Measurements from ENCODE around the gene ZMAT5.

ZMAT5 gene

GRCh38 chr22:29744902-29745301 lies 21.9 kb downstream of the ZMAT5 start:
- TF ChIP-seq EZH2phosphoT487 (IDR thresholded peaks at IDR 0.05; ENCODE audit: low read length) (no peak), EZH2 (optimal IDR thresholded peaks at IDR 0.05; ENCODE audit: low read depth, low read length) (no peak), CTCF (IDR thresholded peaks at IDR 0.05; ENCODE audit: low read length) (no peak)
- Histone ChIP-seq H3K9ac (ENCODE audit: low read length) (no peak overlapping the region), H3K27me3 (replicated peaks; ENCODE audit: insufficient read depth, low read length) (no peaks in the 10 kb centered on the region), H3K4me3 (ENCODE audit: low read length) (no peak overlapping the region), H3K27ac (ENCODE audit: low read length) (no peak overlapping the region), H2AFZ (ENCODE audit: low read length) (no peak overlapping the region), H3K4me1 (ENCODE audit: low read length) (peaks cover 17% of the 10 kb centered on the region), H3F3A (ENCODE audit: insufficient read depth, low read length) (0 out of 2 replicates have a peak, but pooled peaks cover 11% of the 10 kb centered on the region), H3K9me3 (replicated peaks; ENCODE audit: insufficient read depth, low read length) (no peaks in the 10 kb centered on the region), H3K4me2 (ENCODE audit: low read depth, low read length) (no peak overlapping the region), H3K79me2 (ENCODE audit: low read length) (no peaks in the 10 kb centered on the region), H4K20me1 (ENCODE audit: insufficient read depth, low read length) (no peaks in the 10 kb centered on the region), H3K9me2 (replicated peaks; ENCODE audit: insufficient read depth, low read length) (no peaks in the 10 kb centered on the region), H3K36me3 (replicated peaks; ENCODE audit: insufficient read depth, low read length) (no peaks in the 10 kb centered on the region)
- DNase-seq = no peak

GRCh38 chr22:29742326-29742725 lies 24.5 kb downstream of the ZMAT5 start:
- Histone ChIP-seq H3K9me3 (replicated peaks; ENCODE audit: insufficient read depth, low read length) (no peaks in the 10 kb centered on the region), H3F3A (ENCODE audit: insufficient read depth, low read length) (no peaks in the 10 kb centered on the region), H3K27ac (ENCODE audit: low read length) (no peak overlapping the region), H3K4me1 (ENCODE audit: low read length) (no peaks in the 10 kb centered on the region), H3K4me2 (ENCODE audit: low read depth, low read length) (no peak overlapping the region), H3K79me2 (ENCODE audit: low read length) (no peaks in the 10 kb centered on the region), H3K9ac (ENCODE audit: low read length) (no peak overlapping the region), H3K4me3 (ENCODE audit: low read length) (no peak overlapping the region), H4K20me1 (ENCODE audit: insufficient read depth, low read length) (no peaks in the 10 kb centered on the region), H2AFZ (ENCODE audit: low read length) (no peak overlapping the region), H3K9me2 (replicated peaks; ENCODE audit: insufficient read depth, low read length) (no peaks in the 10 kb centered on the region), H3K36me3 (replicated peaks; ENCODE audit: insufficient read depth, low read length) (no peaks in the 10 kb centered on the region), H3K27me3 (replicated peaks; ENCODE audit: insufficient read depth, low read length) (no peaks in the 10 kb centered on the region)
- TF ChIP-seq EZH2phosphoT487 (IDR thresholded peaks at IDR 0.05; ENCODE audit: low read length) = no peak
- DNase-seq = no peak

- no peak for TF ChIP-seq CTCF (IDR thresholded peaks at IDR 0.05; ENCODE audit: low read length)
- no peak for TF ChIP-seq EZH2phosphoT487 (IDR thresholded peaks at IDR 0.05; ENCODE audit: low read length)
- TF ChIP-seq EZH2 (optimal IDR thresholded peaks at IDR 0.05; ENCODE audit: low read depth, low read length) = no peak
- H3F3A ChIP-seq (ENCODE audit: insufficient read depth, low read length) = no peaks in the 10 kb centered on the region
- no peaks in the 10 kb centered on the region for H3K36me3 ChIP-seq (replicated peaks; ENCODE audit: insufficient read depth, low read length)
- H3K9me2 ChIP-seq (replicated peaks; ENCODE audit: insufficient read depth, low read length) = no peaks in the 10 kb centered on the region
- H3K4me2 ChIP-seq (ENCODE audit: low read depth, low read length) = no peak overlapping the region
- no peak overlapping the region for H3K9ac ChIP-seq (ENCODE audit: low read length)
- no peaks in the 10 kb centered on the region for H3K4me1 ChIP-seq (ENCODE audit: low read length)
- H3K27ac ChIP-seq (ENCODE audit: low read length) = no peak overlapping the region
- no peaks in the 10 kb centered on the region for H3K79me2 ChIP-seq (ENCODE audit: low read length)
- no peaks in the 10 kb centered on the region for H4K20me1 ChIP-seq (ENCODE audit: insufficient read depth, low read length)
- H3K4me3 ChIP-seq (ENCODE audit: low read length) = no peak overlapping the region
- no peaks in the 10 kb centered on the region for H3K27me3 ChIP-seq (replicated peaks; ENCODE audit: insufficient read depth, low read length)
- DNase-seq = no peak
- H2AFZ ChIP-seq (ENCODE audit: low read length) = no peak overlapping the region
- no peaks in the 10 kb centered on the region for H3K9me3 ChIP-seq (replicated peaks; ENCODE audit: insufficient read depth, low read length)
Observed at GRCh38 chr22:29741926-29742325, 24.9 kb downstream of the ZMAT5 start.

GRCh38 chr22:29740216-29740615 lies 26.6 kb downstream of the ZMAT5 start:
- TF ChIP-seq EZH2phosphoT487 (IDR thresholded peaks at IDR 0.05; ENCODE audit: low read length) (no peak), CTCF (IDR thresholded peaks at IDR 0.05; ENCODE audit: low read length) (no peak), EZH2 (optimal IDR thresholded peaks at IDR 0.05; ENCODE audit: low read depth, low read length) (no peak)
- no peaks in the 10 kb centered on the region for H3K9me3 ChIP-seq (replicated peaks; ENCODE audit: insufficient read depth, low read length)
- H3K27ac ChIP-seq (ENCODE audit: low read length) = no peak overlapping the region
- H3K9ac ChIP-seq (ENCODE audit: low read length) = no peak overlapping the region
- no peaks in the 10 kb centered on the region for H3K79me2 ChIP-seq (ENCODE audit: low read length)
- H3K4me1 ChIP-seq (ENCODE audit: low read length) = no peaks in the 10 kb centered on the region
- H3K36me3 ChIP-seq (replicated peaks; ENCODE audit: insufficient read depth, low read length) = no peaks in the 10 kb centered on the region
- H3K4me2 ChIP-seq (ENCODE audit: low read depth, low read length) = no peak overlapping the region
- no peak for DNase-seq
- H3K4me3 ChIP-seq (ENCODE audit: low read length) = no peak overlapping the region
- H4K20me1 ChIP-seq (ENCODE audit: insufficient read depth, low read length) = no peaks in the 10 kb centered on the region
- no peak overlapping the region for H2AFZ ChIP-seq (ENCODE audit: low read length)
- H3K27me3 ChIP-seq (replicated peaks; ENCODE audit: insufficient read depth, low read length) = no peaks in the 10 kb centered on the region
- H3K9me2 ChIP-seq (replicated peaks; ENCODE audit: insufficient read depth, low read length) = no peaks in the 10 kb centered on the region
- no peaks in the 10 kb centered on the region for H3F3A ChIP-seq (ENCODE audit: insufficient read depth, low read length)

All from MM.1S (cell line).